GM23338 (cell line): Measurements from ENCODE around the gene RELCH. TPM values are rescaled to one million over a fixed set of nuclear protein-coding genes. Genes with fewer than 3 reads are reported as not detected.

Experiments used
- ATAC-seq: fragments of 200-7000 bp; cut with Tn5 transposase; 3 replicates; pipeline ENCODE4 v1.9.1; 2020
- DNase-seq: peaks from one replicate; pipeline ENCODE4 v3.0.0-alpha.2; 2015; ENCODE audit warnings: low spot score
- H2AFZ ChIP-seq: fragments of 200-600 bp; sonication (generic); 2 replicates; pipeline ENCODE4 v1.8.0; 2016; ENCODE audit warnings: antibody characterized with exemption, mild to moderate bottlenecking, moderate library complexity
- H3F3A ChIP-seq: fragments of 200-600 bp; sonication (generic); replicated peaks from 2 replicates; pipeline ENCODE4 v1.8.0; 2017; ENCODE audit warnings: antibody characterized with exemption, mixed run types, low read depth
- H3K27ac ChIP-seq: fragments of 200-600 bp; sonication (generic); 2 replicates; pipeline ENCODE4 v1.6.1; 2016; ENCODE audit warnings: low read depth
- H3K27me3 ChIP-seq: fragments of 200-600 bp; sonication (generic); 2 replicates; pipeline ENCODE4 v1.8.0; 2016; ENCODE audit warnings: mild to moderate bottlenecking, mixed run types, moderate library complexity; ENCODE audit not compliant: insufficient read depth
- H3K36me3 ChIP-seq: fragments of 200-600 bp; sonication (generic); 2 replicates; pipeline ENCODE4 v1.8.0; 2016; ENCODE audit warnings: mild to moderate bottlenecking; ENCODE audit not compliant: insufficient read depth
- H3K4me1 ChIP-seq: fragments of 200-600 bp; sonication (generic); 2 replicates; pipeline ENCODE4 v1.8.0; 2016; ENCODE audit warnings: mild to moderate bottlenecking, moderate library complexity; ENCODE audit not compliant: insufficient read depth
- H3K4me2 ChIP-seq: fragments of 200-600 bp; sonication (generic); 2 replicates; pipeline ENCODE4 v1.7.1; 2017; ENCODE audit warnings: mixed run types
- H3K4me3 ChIP-seq: fragments of 200-600 bp; sonication (generic); 2 replicates; pipeline ENCODE4 v1.6.1; 2016; ENCODE audit warnings: mixed run types
- H3K79me2 ChIP-seq: fragments of 200-600 bp; sonication (generic); replicated peaks from 2 replicates; pipeline ENCODE4 v1.8.0; 2017; ENCODE audit warnings: mild to moderate bottlenecking; ENCODE audit not compliant: insufficient read depth
- H3K9me2 ChIP-seq: fragments of 200-600 bp; sonication (generic); 2 replicates; pipeline ENCODE4 v1.8.0; 2017; ENCODE audit not compliant: insufficient read depth
- H4K20me1 ChIP-seq: fragments of 200-600 bp; sonication (generic); replicated peaks from 2 replicates; pipeline ENCODE4 v1.8.0; 2017; ENCODE audit warnings: mild to moderate bottlenecking; ENCODE audit not compliant: insufficient read depth
- H3K27ac Mint-ChIP-seq: 2 replicates; pipeline ENCODE4 v1.8.0; 2020; ENCODE audit warnings: inconsistent platforms, mild to moderate bottlenecking, moderate library complexity, mixed read lengths
- H3K27me3 Mint-ChIP-seq: 3 replicates; pipeline ENCODE4 v1.8.0; 2022; ENCODE audit warnings: low read depth, mild to moderate bottlenecking, moderate library complexity, mixed read lengths, inconsistent platforms; ENCODE audit not compliant: insufficient read depth, poor library complexity
- H3K36me3 Mint-ChIP-seq: 3 replicates; pipeline ENCODE4 v1.8.0; 2021; ENCODE audit warnings: low read depth, mild to moderate bottlenecking, inconsistent platforms, moderate library complexity, mixed read lengths
- H3K4me1 Mint-ChIP-seq: 3 replicates; pipeline ENCODE4 v1.8.0; 2020; ENCODE audit warnings: mild to moderate bottlenecking, inconsistent platforms, mixed read lengths
- H3K4me3 Mint-ChIP-seq: 3 replicates; pipeline ENCODE4 v1.8.0; 2021; ENCODE audit warnings: moderate library complexity, mild to moderate bottlenecking, inconsistent platforms, mixed read lengths
- H3K9me3 Mint-ChIP-seq: 3 replicates; pipeline ENCODE4 v1.8.0; 2020; ENCODE audit warnings: moderate library complexity, mild to moderate bottlenecking, inconsistent platforms, mixed read lengths
- CREB1 ChIP-seq: fragments of 250-450 bp; sonication (Bioruptor Pico); IDR thresholded peaks from 2 replicates; pipeline ENCODE4 v1.5.0; 2020; ENCODE audit warnings: low read depth, mild to moderate bottlenecking, moderate library complexity
- EZH2 ChIP-seq: fragments of 200-600 bp; sonication (generic); IDR thresholded peaks from one replicate; pipeline ENCODE4 v1.8.0; 2017; ENCODE audit warnings: antibody characterized with exemption, mild to moderate bottlenecking, low read depth; ENCODE audit not compliant: unreplicated experiment
- EZH2phosphoT487 ChIP-seq: fragments of 200-600 bp; sonication (generic); IDR thresholded peaks from one replicate; pipeline ENCODE4 v1.8.1; 2018; ENCODE audit warnings: antibody characterized with exemption; ENCODE audit not compliant: unreplicated experiment
- JUNB ChIP-seq: IDR thresholded peaks from one replicate; pipeline ENCODE4 v1.6.1; 2016; ENCODE audit warnings: antibody characterized with exemption; ENCODE audit not compliant: unreplicated experiment
- NANOG ChIP-seq: IDR thresholded peaks from 2 replicates; pipeline ENCODE4 v1.6.1; 2016; ENCODE audit warnings: antibody characterized with exemption, borderline replicate concordance
- POLR2AphosphoS5 ChIP-seq: IDR thresholded peaks from 2 replicates; pipeline ENCODE4 v1.6.1; 2016; ENCODE audit warnings: antibody characterized with exemption, low read depth
- STAT1 ChIP-seq: IDR thresholded peaks from one replicate; pipeline ENCODE4 v1.6.1; 2016; ENCODE audit warnings: antibody characterized with exemption; ENCODE audit not compliant: unreplicated experiment
- ZNF114 ChIP-seq: fragments of 250-450 bp; sonication (Bioruptor Pico); IDR thresholded peaks from 2 replicates; pipeline ENCODE4 v1.5.0; 2020; ENCODE audit warnings: mild to moderate bottlenecking, moderate library complexity
- ZNF331 ChIP-seq: fragments of 250-450 bp; sonication (Bioruptor Pico); IDR thresholded peaks from 2 replicates; pipeline ENCODE4 v1.5.0; 2020; ENCODE audit warnings: low read depth, mild to moderate bottlenecking, moderate library complexity
- ZNF462 ChIP-seq: fragments of 250-450 bp; sonication (Bioruptor Pico); IDR thresholded peaks from 2 replicates; pipeline ENCODE4 v1.5.0; 2020; ENCODE audit warnings: mild to moderate bottlenecking, moderate library complexity
- polyA plus RNA-seq: library from polyadenylated mRNA; unstranded; fragments of >200 nt; fragmentation: Nextera tagmentation; extraction: Ambion mirVana; gene quantifications from 2 replicates; pipeline ENCODE4 v1.2.1, GENCODE V29; 2016
- total RNA-seq: library from RNA; depleted of rRNA; stranded (reverse); fragments of >200 nt; shearing (Covaris generic); gene quantifications from 2 replicates; pipeline ENCODE4 v1.2.3, GENCODE V29; 2014
- TF ChIP-seq, protein P1 (sequence below): IDR thresholded peaks from 2 replicates; pipeline ENCODE4 v1.6.1; 2016; ENCODE audit warnings: antibody characterized with exemption
- TF ChIP-seq, protein P2 (sequence below), 2 experiments: fragments of 200-600 bp in 1 of 2; sonication (generic) in 1 of 2; conservative IDR thresholded peaks; 2 replicates each; pipeline versions ENCODE4 v1.5.1 to v1.6.1; 2016 to 2017; ENCODE audit warnings: antibody characterized with exemption in 2 of 2, low read depth in 2 of 2, mild to moderate bottlenecking in 2 of 2, moderate library complexity in 1 of 2
- TF ChIP-seq, protein P3 (sequence below): IDR thresholded peaks from one replicate; pipeline ENCODE4 v1.6.1; 2018; ENCODE audit warnings: antibody characterized with exemption; ENCODE audit not compliant: unreplicated experiment

The RELCH gene
- total and polyA plus RNA-seq, 2 experiments from 2014 or later = 8.8 to 56.4 TPM

- DNase-seq (no peak), ATAC-seq (no peak)
- no peak overlapping the region for H3K27ac Mint-ChIP-seq
- TF ChIP-seq, protein P1, sequence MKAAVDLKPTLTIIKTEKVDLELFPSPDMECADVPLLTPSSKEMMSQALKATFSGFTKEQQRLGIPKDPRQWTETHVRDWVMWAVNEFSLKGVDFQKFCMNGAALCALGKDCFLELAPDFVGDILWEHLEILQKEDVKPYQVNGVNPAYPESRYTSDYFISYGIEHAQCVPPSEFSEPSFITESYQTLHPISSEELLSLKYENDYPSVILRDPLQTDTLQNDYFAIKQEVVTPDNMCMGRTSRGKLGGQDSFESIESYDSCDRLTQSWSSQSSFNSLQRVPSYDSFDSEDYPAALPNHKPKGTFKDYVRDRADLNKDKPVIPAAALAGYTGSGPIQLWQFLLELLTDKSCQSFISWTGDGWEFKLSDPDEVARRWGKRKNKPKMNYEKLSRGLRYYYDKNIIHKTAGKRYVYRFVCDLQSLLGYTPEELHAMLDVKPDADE = no peak
- TF ChIP-seq, protein P2, sequence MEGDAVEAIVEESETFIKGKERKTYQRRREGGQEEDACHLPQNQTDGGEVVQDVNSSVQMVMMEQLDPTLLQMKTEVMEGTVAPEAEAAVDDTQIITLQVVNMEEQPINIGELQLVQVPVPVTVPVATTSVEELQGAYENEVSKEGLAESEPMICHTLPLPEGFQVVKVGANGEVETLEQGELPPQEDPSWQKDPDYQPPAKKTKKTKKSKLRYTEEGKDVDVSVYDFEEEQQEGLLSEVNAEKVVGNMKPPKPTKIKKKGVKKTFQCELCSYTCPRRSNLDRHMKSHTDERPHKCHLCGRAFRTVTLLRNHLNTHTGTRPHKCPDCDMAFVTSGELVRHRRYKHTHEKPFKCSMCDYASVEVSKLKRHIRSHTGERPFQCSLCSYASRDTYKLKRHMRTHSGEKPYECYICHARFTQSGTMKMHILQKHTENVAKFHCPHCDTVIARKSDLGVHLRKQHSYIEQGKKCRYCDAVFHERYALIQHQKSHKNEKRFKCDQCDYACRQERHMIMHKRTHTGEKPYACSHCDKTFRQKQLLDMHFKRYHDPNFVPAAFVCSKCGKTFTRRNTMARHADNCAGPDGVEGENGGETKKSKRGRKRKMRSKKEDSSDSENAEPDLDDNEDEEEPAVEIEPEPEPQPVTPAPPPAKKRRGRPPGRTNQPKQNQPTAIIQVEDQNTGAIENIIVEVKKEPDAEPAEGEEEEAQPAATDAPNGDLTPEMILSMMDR (conservative IDR thresholded peaks at IDR 0.05; ENCODE audit: low read depth in 2 of 2) = no peak
- TF ChIP-seq CREB1 (CRISPR knock-in tag) (no peak), ZNF114 (CRISPR knock-in tag) (no peak), EZH2 (no peak), POLR2AphosphoS5 (no peak), EZH2phosphoT487 (no peak), ZNF331 (no peak), JUNB (no peak), NANOG (no peak), STAT1 (no peak), ZNF462 (CRISPR knock-in tag) (no peak)
- TF ChIP-seq, protein P3, sequence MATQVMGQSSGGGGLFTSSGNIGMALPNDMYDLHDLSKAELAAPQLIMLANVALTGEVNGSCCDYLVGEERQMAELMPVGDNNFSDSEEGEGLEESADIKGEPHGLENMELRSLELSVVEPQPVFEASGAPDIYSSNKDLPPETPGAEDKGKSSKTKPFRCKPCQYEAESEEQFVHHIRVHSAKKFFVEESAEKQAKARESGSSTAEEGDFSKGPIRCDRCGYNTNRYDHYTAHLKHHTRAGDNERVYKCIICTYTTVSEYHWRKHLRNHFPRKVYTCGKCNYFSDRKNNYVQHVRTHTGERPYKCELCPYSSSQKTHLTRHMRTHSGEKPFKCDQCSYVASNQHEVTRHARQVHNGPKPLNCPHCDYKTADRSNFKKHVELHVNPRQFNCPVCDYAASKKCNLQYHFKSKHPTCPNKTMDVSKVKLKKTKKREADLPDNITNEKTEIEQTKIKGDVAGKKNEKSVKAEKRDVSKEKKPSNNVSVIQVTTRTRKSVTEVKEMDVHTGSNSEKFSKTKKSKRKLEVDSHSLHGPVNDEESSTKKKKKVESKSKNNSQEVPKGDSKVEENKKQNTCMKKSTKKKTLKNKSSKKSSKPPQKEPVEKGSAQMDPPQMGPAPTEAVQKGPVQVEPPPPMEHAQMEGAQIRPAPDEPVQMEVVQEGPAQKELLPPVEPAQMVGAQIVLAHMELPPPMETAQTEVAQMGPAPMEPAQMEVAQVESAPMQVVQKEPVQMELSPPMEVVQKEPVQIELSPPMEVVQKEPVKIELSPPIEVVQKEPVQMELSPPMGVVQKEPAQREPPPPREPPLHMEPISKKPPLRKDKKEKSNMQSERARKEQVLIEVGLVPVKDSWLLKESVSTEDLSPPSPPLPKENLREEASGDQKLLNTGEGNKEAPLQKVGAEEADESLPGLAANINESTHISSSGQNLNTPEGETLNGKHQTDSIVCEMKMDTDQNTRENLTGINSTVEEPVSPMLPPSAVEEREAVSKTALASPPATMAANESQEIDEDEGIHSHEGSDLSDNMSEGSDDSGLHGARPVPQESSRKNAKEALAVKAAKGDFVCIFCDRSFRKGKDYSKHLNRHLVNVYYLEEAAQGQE = no peak
- Histone ChIP-seq H3K4me3 (no peak overlapping the region), H3K9me2 (no peaks in the 10 kb centered on the region), H3K4me2 (no peak overlapping the region), H2AFZ (no peak overlapping the region), H3K79me2 (no peaks in the 10 kb centered on the region; the same call in 1 of the 2 replicates), H4K20me1 (no peaks in the 10 kb centered on the region), H3K4me1 (peaks cover 5% of the 10 kb centered on the region; the same call in 1 of the 2 replicates), H3K36me3 (no peaks in the 10 kb centered on the region), H3K27me3 (no peaks in the 10 kb centered on the region), H3F3A (no peaks in the 10 kb centered on the region), H3K27ac (no peak overlapping the region)
- H3K36me3 Mint-ChIP-seq = no peaks in the 10 kb centered on the region
- no peak overlapping the region for H3K4me3 Mint-ChIP-seq
- peaks cover 2% of the 10 kb centered on the region for H3K27me3 Mint-ChIP-seq
- no peaks in the 10 kb centered on the region for H3K4me1 Mint-ChIP-seq
- no peaks in the 10 kb centered on the region for H3K9me3 Mint-ChIP-seq
Observed at GRCh38 chr18:62175521-62175920, 11.5 kb upstream of the RELCH start.
